DND-41 (cell line): ENCODE results near the gene SLC25A53.

Experiments used
- CTCF ChIP-seq: IDR thresholded peaks from 2 replicates; pipeline ENCODE4 v1.5.1; 2012; ENCODE audit warnings: borderline replicate concordance, low read length, moderate library complexity, mild to moderate bottlenecking; ENCODE audit not compliant: poor library complexity, severe bottlenecking; ENCODE audit errors: extremely low read depth
- EZH2 ChIP-seq: IDR thresholded peaks from 3 replicates; pipeline ENCODE4 v1.6.1; 2012; ENCODE audit warnings: borderline replicate concordance, low read depth, mild to moderate bottlenecking, moderate library complexity, low read length, inconsistent platforms; ENCODE audit not compliant: severe bottlenecking

DNA sequence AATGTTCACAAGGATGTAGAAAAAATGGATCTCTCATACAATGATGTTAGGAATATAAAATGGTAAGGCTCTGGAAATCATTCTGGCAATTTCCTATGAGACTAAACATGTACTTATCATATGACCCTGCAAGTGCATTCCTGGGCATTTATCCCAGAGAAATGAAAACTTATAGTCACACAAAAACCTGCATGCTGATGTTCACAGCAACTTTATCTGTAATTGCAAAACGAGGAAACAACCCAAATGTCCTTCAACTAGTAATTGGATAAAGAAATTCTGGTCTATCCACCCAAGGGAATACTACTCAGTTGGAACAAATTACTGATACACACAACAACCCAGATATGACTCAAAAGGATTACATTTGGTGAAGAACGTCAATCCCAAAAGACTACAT, 30.0 kb downstream of the SLC25A53 start:
- no peak for TF ChIP-seq CTCF
- no peak for TF ChIP-seq EZH2
